Activated CD4-positive, alpha-beta T cell treated with anti-CD3 and anti-CD28 coated beads, Interleukin-2, amount 10 ng/mL, durations not matched to agents 24 days and 14 days (primary cell): ENCODE results near the gene PPP1R14C. TPM values are rescaled to one million over a fixed set of nuclear protein-coding genes. Genes with fewer than 3 reads are reported as not detected.

Source experiments
- DNase-seq: peaks from one replicate; pipeline ENCODE4 v3.0.0; 2022
- H3K27ac Mint-ChIP-seq: one replicate; pipeline ENCODE4 v1.8.0; 2022; ENCODE audit warnings: mild to moderate bottlenecking, mixed read lengths
- H3K27me3 Mint-ChIP-seq: one replicate; pipeline ENCODE4 v1.8.0; 2022; ENCODE audit warnings: mixed read lengths
- H3K36me3 Mint-ChIP-seq: one replicate; pipeline ENCODE4 v1.8.0; 2022; ENCODE audit warnings: low read depth, mild to moderate bottlenecking, mixed read lengths
- H3K4me1 Mint-ChIP-seq: one replicate; pipeline ENCODE4 v1.8.0; 2021; ENCODE audit warnings: mixed read lengths
- H3K4me3 Mint-ChIP-seq: one replicate; pipeline ENCODE4 v1.8.0; 2022; ENCODE audit warnings: mild to moderate bottlenecking, moderate library complexity, mixed read lengths
- H3K9me3 Mint-ChIP-seq: one replicate; pipeline ENCODE4 v1.8.0; 2021; ENCODE audit warnings: mixed read lengths
- intact Hi-C: fragments of 100-400 bp; cut with micrococcal nuclease; formaldehyde crosslinking; loops from one replicate; pipeline ENCODE4 v1.15.1; 2023
- total RNA-seq: library from RNA; stranded (reverse); gene quantifications from 2 replicates; pipeline ENCODE4 v1.2.3, GENCODE V29; 2022

The PPP1R14C gene
- total RNA-seq, 1 donor from 2014 or later, result 0.19 TPM

DNA sequence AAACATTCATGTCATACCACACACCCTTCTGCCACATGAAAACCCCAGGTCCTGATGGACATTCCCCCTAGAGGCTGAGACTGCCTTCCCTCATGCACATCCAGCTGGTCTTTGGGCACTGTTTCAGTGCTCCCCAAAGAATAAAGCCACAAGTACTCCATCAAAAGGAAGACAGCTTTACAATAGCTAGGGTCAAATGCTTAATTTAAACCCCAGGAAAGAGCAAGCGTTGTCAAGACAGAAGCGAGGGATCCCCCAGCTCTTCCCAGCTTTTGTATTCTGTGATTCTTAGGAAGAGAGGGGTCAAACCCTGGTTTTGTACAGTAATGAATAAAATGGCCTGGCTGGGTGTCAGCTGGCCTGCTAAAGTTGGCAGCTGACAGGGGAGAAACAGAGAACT, 143.6 kb downstream of the PPP1R14C start:
- H3K9me3 Mint-ChIP-seq, result no peaks in the 10 kb centered on the region
- no peak overlapping the region for H3K4me3 Mint-ChIP-seq
- intact Hi-C loops, result no loop called here
- H3K4me1 Mint-ChIP-seq, result no peaks in the 10 kb centered on the region
- H3K27ac Mint-ChIP-seq, result no peak overlapping the region
- no peak for DNase-seq
- peaks cover 28% of the 10 kb centered on the region for H3K27me3 Mint-ChIP-seq
- no peaks in the 10 kb centered on the region for H3K36me3 Mint-ChIP-seq

DNA sequence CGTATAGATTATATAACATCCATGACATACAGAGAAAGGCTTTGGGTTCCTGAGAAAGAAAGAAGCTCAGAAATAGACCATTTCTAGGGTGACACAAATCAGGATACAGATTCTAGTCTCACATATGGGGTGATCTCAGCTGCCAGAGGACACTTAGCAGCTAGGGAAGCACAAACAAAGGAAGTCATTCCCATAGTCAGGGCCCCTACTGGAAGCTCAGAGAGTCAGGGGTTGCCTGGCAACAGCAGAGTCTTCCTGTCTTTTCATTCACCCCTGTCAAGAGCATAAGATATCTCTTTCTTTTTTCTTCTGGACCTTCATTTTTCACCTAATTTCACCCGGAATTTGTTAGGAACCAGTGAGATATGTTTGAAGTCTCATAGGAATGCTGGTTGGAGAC, 144.1 kb downstream of the PPP1R14C start:
- H3K4me3 Mint-ChIP-seq, result no peak overlapping the region
- no peaks in the 10 kb centered on the region for H3K36me3 Mint-ChIP-seq
- DNase-seq, result no peak
- intact Hi-C loops, result no loop called here
- peaks cover 27% of the 10 kb centered on the region for H3K27me3 Mint-ChIP-seq
- H3K27ac Mint-ChIP-seq, result no peak overlapping the region
- H3K4me1 Mint-ChIP-seq, result no peaks in the 10 kb centered on the region
- no peaks in the 10 kb centered on the region for H3K9me3 Mint-ChIP-seq

DNA sequence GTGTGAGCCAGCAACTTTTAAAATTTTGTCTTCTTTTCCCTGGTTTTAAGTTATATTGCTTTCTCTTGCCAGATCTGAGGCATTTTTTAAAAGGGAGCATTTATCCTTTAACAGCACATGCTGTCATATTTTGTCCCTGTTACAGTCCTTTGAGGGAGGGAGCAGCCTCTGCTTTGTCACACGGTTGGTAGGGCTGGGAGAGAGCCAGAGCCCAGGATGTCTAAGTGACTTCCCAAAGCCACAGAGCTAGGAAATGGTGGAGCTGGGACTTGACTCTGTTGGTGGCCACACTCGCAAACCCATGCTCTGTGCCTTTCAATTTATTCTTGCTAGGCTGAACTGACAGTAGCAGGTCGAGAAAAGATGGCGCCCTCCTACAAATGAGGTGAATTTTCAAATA, 145.6 kb downstream of the PPP1R14C start:
- H3K4me1 Mint-ChIP-seq, result peaks cover 1% of the 10 kb centered on the region
- no peak overlapping the region for H3K27ac Mint-ChIP-seq
- H3K4me3 Mint-ChIP-seq, result no peak overlapping the region
- DNase-seq, result no peak
- intact Hi-C loops, result no loop called here
- H3K36me3 Mint-ChIP-seq, result no peaks in the 10 kb centered on the region
- peaks cover 3% of the 10 kb centered on the region for H3K9me3 Mint-ChIP-seq
- H3K27me3 Mint-ChIP-seq, result peaks cover 20% of the 10 kb centered on the region

DNA sequence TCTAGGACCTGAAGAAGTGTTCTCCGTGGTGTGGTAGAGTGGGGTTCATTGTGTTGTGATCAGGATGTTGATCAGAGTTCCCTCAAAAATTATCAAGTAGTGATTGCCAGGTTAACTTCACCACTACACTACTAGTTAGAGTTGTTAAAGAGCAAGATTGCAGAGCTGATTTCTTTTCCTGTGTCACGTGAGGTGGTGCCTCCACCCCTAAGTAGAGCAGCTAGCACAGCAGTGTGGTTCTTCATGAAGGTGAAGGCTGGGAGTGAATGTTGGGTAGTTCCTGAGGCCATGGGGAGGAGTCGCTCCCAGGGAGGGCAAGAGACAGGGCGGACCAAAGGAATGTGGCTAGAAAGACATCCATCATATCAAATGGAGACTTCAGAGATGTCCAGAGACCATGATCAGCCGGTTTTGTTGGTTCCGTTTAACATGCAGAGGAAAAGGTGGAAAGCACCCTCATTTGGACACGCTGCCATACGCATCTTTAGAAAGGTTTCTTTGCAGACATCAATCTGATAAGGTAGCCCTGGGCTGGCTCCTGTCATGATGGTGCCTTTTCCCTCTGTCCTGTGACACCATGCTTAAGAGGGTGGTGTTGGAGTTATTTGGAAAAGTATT, 146.7 kb downstream of the PPP1R14C start:
- no peak overlapping the region for H3K4me3 Mint-ChIP-seq

DNA sequence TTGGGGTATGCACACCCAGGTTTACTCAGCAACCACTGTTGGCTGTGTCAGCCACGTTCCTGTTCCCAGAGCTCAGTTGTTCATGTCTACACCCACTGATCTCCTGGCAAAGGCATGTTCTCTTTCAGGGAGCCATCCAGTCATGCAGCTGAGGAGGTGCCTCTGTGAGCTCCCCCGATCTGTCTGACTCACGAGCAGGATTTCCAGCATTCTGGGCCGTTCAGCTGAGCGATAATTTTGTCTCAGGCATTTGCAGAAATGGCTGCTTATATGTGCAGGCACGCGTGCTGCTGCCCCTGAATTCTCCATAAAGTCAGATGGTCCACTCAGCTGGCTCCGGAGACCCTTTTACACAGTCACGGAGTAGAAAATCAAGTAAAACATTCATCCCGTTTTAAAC, 147.6 kb downstream of the PPP1R14C start:
- no peak overlapping the region for H3K4me3 Mint-ChIP-seq
- H3K27me3 Mint-ChIP-seq, result peaks cover 16% of the 10 kb centered on the region
- intact Hi-C loops, result no loop called here
- H3K36me3 Mint-ChIP-seq, result no peaks in the 10 kb centered on the region
- DNase-seq, result no peak
- H3K27ac Mint-ChIP-seq, result no peak overlapping the region
- H3K4me1 Mint-ChIP-seq, result peaks cover 1% of the 10 kb centered on the region
- H3K9me3 Mint-ChIP-seq, result peaks cover 4% of the 10 kb centered on the region

More for the DNA sequence above, 146.7 kb downstream of the PPP1R14C start:
- intact Hi-C loops, result no loop called here
- Mint-ChIP-seq H3K36me3 (no peaks in the 10 kb centered on the region), H3K4me1 (peaks cover 1% of the 10 kb centered on the region), H3K27me3 (peaks cover 19% of the 10 kb centered on the region), H3K9me3 (peaks cover 4% of the 10 kb centered on the region), H3K27ac (no peak overlapping the region)
- no peak for DNase-seq

DNA sequence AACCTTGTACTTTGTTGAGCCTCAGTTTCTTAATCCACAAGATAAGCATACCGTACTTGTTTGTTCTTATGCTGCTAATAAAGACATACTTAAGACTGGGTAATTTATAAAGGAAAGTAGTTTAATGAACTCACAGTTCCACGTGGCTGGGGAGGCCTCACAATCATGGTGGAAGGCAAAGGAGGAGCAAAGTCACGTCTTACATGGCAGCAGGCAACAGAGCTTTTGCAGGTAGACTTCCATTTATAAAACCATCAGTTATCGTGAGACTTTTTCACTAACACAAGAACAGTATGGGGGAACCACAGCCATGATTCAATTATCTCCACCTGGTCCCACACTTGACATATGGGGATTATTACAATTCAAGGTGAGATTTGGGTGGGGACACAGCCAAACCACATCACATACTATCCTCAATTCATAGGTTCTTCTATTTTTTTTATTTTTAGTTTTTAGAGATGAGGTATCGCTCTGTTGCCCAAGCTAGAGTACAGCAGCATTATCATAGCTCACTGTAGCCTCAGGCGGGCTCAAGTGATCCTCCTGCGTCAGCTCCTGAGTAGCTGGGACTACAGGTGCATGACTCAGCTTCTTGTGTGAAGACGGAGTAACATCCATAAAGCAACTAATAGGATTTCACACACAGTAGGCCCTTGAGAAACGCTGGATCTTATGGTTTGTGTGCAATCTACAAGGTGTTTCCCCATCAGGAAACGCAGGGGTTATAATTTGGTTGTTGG, 149.3 kb downstream of the PPP1R14C start:
- no peak for DNase-seq
- Mint-ChIP-seq H3K9me3 (peaks cover 4% of the 10 kb centered on the region), H3K4me1 (peaks cover 1% of the 10 kb centered on the region), H3K27ac (no peak overlapping the region), H3K27me3 (peaks cover 11% of the 10 kb centered on the region), H3K36me3 (no peaks in the 10 kb centered on the region), H3K4me3 (no peak overlapping the region)
- intact Hi-C loops, result no loop called here

DNA sequence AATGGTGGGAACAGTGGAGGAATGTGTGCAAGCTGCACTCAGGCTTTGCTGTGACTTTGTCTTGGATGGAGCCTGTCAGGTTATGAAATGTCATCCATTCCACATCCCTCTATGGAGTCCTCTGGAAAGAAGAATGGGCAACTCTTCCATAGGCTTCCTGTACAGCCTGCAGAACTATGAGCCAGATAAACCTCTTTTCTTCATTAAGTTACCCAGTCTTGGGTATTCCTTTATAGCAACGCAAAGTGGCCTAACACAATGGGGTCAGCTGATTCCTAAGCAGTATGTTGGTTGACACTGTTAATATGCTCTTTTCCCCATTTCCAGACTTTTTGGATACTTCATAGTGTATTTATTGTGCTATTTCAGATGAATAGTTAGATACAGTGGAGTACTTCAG, 150.2 kb downstream of the PPP1R14C start:
- intact Hi-C loops, result no loop called here
- H3K36me3 Mint-ChIP-seq, result no peaks in the 10 kb centered on the region
- peaks cover 10% of the 10 kb centered on the region for H3K27me3 Mint-ChIP-seq
- H3K4me1 Mint-ChIP-seq, result peaks cover 1% of the 10 kb centered on the region
- H3K4me3 Mint-ChIP-seq, result no peak overlapping the region
- peaks cover 4% of the 10 kb centered on the region for H3K9me3 Mint-ChIP-seq
- no peak for DNase-seq
- H3K27ac Mint-ChIP-seq, result no peak overlapping the region

DNA sequence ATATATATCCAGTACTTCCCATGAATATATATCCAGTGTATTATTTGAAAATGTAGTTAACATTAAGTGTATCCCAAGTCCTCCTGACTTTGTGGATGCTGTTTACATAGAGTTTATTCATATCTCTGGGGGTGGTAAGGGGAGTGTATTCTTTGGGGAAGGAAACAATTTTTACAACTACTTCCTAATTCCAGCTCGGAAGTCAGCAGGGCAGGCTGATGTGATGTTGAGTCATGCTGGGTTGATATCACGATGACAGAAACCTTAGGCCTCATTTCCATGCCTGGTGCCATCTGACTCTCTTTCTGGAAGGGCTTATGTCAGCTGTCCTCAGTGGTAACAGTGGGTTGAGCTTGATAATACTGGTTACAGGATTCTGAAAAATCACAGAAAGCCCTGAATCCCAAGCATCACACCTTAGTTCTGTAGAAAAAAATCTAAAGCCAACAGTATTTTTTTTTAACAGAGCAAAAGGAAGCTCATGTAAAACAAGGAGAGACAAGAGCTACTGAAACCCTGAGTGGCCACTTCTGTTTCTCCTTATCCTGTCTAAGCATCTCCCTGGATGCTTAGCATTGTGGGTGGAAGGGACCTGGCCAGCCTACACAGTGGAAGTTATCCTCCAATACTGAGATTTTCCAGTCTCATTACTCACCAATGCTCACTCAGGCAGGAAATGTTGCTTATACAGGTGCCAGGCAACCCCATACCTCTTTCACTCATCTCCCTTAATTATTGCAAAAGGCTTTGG, 150.8 kb downstream of the PPP1R14C start:
- Mint-ChIP-seq H3K27ac (no peak overlapping the region), H3K9me3 (peaks cover 4% of the 10 kb centered on the region), H3K4me3 (no peak overlapping the region), H3K36me3 (no peaks in the 10 kb centered on the region), H3K4me1 (peaks cover 1% of the 10 kb centered on the region), H3K27me3 (peaks cover 5% of the 10 kb centered on the region)
- intact Hi-C loops, result no loop called here
- no peak for DNase-seq

DNA sequence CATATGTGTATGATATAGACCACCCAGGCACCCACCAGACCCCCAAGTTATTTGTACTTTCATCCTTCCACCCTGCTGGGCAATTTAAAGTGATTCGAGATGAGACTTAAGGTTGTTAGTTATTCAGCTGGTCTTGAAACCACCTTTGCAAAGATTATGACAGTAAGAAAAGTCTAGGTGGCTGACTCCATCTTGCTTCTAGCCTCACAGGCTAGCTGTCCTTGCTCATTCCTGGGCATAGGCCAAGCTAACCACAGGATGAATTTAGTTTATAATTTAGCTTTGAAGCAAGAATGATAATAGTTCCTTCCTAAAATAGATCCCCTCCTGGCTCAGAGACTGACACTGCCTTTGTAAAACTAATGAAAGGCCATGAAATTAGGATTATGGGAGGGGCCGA, 154.0 kb downstream of the PPP1R14C start:
- Mint-ChIP-seq H3K27ac (no peak overlapping the region), H3K4me3 (no peak overlapping the region)
- intact Hi-C loops, result no loop called here

DNA sequence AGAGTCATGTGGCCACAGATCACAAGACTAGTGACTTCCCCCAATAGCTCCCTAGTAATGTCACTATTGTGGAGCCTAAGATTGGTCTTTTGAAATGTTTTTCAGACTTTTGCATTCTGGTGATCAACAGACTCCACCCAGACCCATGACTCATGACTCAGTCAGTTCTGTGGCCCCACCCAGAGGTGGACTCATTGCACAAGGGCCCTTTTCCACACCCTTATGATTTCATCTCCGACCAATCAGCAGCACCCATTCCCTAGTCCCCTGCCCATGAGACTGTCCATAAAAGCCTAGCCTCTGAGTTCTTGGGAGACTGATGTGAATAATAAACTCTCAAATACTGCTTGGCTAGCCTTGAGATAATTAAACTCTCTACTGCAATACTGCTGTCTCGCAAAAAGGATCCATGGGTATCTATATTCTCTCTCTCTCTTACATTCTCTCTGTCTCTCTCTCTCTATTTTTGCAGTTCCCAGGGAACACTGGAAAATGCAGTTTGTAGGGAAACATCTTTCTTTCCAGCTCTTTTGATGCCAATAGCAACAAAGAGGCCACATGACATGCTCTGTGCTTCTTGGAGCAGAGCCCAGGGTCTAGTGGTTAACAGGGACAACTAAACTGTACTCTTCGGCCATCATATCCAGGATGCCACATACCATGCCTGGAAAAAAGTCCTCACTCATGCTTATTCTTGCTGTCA, 154.6 kb downstream of the PPP1R14C start:
- Mint-ChIP-seq H3K27me3 (peaks cover 2% of the 10 kb centered on the region), H3K4me3 (no peak overlapping the region), H3K27ac (no peak overlapping the region), H3K9me3 (peaks cover 4% of the 10 kb centered on the region), H3K4me1 (peaks cover 5% of the 10 kb centered on the region), H3K36me3 (no peaks in the 10 kb centered on the region)
- intact Hi-C loops, result no loop called here
- no peak for DNase-seq

More for the DNA sequence above, 154.0 kb downstream of the PPP1R14C start:
- Mint-ChIP-seq H3K9me3 (peaks cover 4% of the 10 kb centered on the region), H3K36me3 (no peaks in the 10 kb centered on the region), H3K4me1 (peaks cover 3% of the 10 kb centered on the region), H3K27me3 (peaks cover under 1% of the 10 kb centered on the region)
- DNase-seq, result no peak

DNA sequence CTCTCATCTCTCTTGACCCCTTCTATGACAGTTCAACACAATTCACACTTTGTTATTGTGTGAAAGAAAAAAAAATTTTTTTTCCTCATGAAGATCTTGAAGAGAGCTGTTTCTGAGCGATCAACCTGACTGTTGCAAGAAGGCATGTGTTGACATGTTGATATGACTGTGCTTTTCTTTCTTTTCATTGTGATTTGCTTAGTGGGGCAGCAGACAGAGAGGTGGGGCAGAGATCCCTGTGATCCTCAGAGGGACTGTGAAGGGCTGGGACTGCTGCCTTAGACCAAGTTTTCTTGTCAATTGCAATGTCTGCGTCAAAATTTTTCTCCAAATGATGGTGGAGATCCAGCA, 155.2 kb downstream of the PPP1R14C start:
- intact Hi-C loops, result no loop called here
- peaks cover 2% of the 10 kb centered on the region for H3K27me3 Mint-ChIP-seq
- H3K4me3 Mint-ChIP-seq, result no peak overlapping the region
- H3K36me3 Mint-ChIP-seq, result no peaks in the 10 kb centered on the region
- peaks cover 5% of the 10 kb centered on the region for H3K4me1 Mint-ChIP-seq
- no peak for DNase-seq
- peaks cover 4% of the 10 kb centered on the region for H3K9me3 Mint-ChIP-seq
- no peak overlapping the region for H3K27ac Mint-ChIP-seq

DNA sequence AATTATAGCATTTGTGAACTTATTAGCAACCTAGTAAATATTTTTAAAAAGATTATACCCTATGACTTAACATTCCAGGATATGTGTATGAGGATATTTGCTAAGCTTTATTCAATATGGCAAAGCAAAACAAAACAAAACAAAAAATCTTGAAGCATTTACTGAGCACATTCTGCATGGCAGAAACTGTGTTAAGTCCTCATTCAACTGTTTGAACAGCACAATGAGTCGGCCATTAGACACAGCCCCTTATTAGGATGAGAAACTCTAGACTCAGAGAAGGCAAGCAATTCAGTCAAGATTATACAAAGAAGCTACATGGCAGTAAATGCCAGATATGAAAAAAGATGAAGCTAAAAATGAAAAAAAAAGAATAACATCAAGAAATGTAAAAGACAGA, 155.8 kb downstream of the PPP1R14C start:
- H3K27ac Mint-ChIP-seq, result no peak overlapping the region

More for the DNA sequence above, 155.8 kb downstream of the PPP1R14C start:
- H3K4me3 Mint-ChIP-seq, result no peak overlapping the region
- no peak for DNase-seq
- peaks cover 3% of the 10 kb centered on the region for H3K4me1 Mint-ChIP-seq
- H3K36me3 Mint-ChIP-seq, result no peaks in the 10 kb centered on the region
- H3K27me3 Mint-ChIP-seq, result peaks cover 2% of the 10 kb centered on the region
- intact Hi-C loops, result no loop called here
- no peaks in the 10 kb centered on the region for H3K9me3 Mint-ChIP-seq
